ENCODE results near the gene GALNS.

The GALNS gene

GRCh38 chr16:88874938-88875599 lies 18.3 kb upstream of the GALNS start:
- no peak for DNase-seq

DNA sequence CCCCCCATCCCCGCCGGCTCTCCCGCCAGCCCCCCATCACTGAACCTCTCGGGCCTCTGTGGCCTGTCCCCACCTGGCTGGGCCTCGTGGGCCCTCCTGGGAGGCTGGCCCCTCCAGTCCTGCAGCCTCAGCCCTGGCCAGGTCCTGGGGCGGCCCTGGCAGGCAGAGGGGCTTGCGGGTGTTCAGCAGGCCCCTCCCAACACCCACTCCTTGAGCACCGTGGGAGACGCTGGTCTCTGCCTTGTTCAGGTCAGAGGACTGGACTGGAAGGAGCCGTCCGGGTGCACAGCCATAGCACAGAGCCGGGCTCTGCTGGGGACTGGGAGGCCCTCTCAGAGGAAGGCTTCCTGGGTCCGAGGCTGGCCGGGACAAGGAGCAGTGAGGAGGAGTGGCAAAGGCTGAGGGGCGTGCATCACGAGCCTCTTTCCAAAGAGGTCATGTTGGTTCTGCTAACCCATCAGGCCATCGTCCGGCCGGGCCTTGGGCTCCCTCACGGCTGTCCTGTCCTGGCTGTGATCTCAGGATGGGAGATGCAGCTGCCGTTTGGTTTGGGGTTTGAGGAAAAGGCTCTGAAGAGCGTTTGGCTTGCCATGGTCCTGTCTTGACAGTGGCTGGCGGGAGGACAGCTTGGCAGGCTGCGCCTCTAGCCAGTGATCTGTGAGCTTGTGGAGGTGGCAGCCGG lies 16.0 kb upstream of the GALNS start:
- DNase-seq: no peak

GRCh38 chr16:88871730-88872416 lies 15.1 kb upstream of the GALNS start:
- DNase-seq: no peak

GRCh38 chr16:88871349-88871702 lies 14.6 kb upstream of the GALNS start:
- no peak for DNase-seq

GRCh38 chr16:88870608-88871348 lies 14.0 kb upstream of the GALNS start:
- DNase-seq: no peak

GRCh38 chr16:88869673-88869980 lies 12.9 kb upstream of the GALNS start:
- DNase-seq: no peak

DNA sequence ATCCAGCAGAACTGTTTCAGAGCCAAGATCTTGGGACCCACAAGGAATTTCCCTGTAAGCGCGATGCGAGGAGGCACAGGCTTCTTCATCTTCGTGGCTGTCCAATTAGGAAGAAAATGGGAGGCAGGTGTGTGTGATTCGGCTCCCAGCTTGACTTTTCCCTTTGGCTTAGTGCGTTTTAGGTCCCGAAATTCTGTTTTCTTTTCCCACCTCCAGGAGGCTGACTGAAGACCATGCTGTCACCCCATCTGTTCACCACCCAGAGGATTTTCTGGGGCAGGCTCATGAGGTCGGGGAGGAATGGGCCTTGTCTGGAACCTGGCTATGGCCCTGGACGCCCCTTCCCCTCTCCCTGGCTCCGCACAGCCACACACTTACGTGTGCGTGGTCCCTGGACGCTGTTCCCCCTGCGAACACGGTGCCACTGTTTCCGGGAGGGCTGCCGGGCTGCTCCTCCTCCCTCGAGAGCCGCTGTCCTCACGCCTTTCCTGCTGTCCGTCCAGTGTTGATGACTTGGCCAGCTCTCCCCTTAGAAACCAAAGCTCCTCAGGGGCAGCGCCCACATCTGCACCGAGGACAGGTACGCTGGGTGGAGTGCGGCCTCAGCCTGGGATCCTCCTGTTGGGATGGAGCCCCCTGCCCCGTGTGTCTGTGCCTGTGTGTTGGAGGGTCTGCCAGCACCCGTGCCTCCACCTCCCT lies 12.4 kb upstream of the GALNS start:
- DNase-seq: no peak

- no peak for DNase-seq
Observed at GRCh38 chr16:88867581-88868246, 11.0 kb upstream of the GALNS start.

DNA sequence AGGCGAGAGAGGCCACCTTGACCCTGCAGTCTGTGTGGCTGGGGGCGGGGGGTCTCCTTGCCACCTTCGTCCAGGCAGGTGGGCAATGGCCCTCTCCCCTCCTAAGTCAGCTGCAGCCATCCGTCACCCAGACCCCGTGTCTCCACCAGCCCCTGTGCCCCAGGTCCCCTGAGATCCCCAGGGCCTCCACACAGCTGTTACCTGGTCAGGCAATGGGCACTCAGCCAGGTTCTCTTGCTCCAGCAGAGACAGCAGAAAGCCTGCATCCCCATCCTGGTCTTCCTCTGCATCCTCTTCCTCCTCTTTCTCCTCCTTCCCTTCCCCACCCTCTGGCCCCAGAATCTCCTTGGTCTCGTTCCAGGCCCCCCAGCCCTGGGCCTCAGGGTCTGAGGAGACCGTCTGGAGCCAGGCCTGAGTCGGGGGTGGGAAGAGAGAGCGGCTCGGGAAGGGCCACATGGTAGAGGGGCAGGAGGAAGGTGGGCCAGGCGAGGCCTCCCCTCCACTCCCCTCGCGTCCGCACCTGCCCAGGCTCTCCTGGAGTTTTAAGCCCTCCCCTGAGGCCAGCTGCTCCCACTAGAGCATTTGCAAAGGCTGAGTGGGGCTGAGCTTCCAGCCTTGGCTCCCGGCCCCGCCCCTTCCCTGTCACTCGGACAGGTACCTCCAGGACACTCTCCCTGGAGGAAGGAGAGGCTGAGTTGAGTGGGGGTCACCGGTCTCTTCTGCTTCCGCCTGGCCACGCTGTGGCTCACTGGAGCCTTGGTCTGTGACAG lies 9.6 kb upstream of the GALNS start, which contains the start of gene PABPN1L:
Gene PABPN1L, minus strand, starts transcription at position 510 of the 770 bp plus-strand sequence. Its CDS starts 54 bp downstream, at position 456.
- DNase-seq: no peak

DNA sequence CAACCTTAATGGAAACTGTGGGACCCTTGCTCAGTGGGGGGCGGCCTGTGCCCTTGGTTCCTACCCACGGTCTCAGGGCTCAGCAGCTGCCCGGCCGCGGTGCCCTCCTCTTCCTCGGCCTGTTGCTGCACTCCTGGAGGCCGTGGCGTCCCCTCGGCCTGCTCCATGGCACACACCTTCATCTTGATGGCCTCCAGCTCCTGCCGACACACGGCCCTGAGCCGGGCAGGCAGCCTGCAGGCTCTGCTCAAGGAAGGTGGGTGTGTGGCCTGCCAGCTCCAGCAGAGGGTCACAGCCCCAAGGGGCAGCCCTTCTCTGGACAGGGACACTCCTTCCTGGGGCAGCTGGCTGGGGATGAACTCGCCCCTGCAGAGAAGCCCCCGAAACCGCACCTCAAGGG lies 9.0 kb upstream of the GALNS start:
- no peak for DNase-seq

GRCh38 chr16:88865310-88865709 lies 8.6 kb upstream of the GALNS start:
- DNase-seq: no peak

- no peak for DNase-seq
Observed at GRCh38 chr16:88864521-88864920, 7.8 kb upstream of the GALNS start.

- DNase-seq: no peak
Observed at GRCh38 chr16:88864099-88864498, 7.4 kb upstream of the GALNS start.

GRCh38 chr16:88863426-88863825 lies 6.7 kb upstream of the GALNS start:
- no peak for DNase-seq

GRCh38 chr16:88862968-88863367 lies 6.2 kb upstream of the GALNS start:
- DNase-seq: no peak

GRCh38 chr16:88861359-88861758 lies 4.6 kb upstream of the GALNS start:
- no peak for DNase-seq

GRCh38 chr16:88859381-88860091 lies 2.8 kb upstream of the GALNS start:
- DNase-seq: no peak

GRCh38 chr16:88857728-88858339 lies 1.1 kb upstream of the GALNS start:
- peak; percentile 22 to 48 for DNase-seq

GRCh38 chr16:88856122-88856827 lies 472 bp downstream of the GALNS start:
- no peak for DNase-seq

- no peak for DNase-seq
Observed at GRCh38 chr16:88855736-88856121, 1.0 kb downstream of the GALNS start.
